HG03442 (cell line): ENCODE data around the gene AGTR2.
"Not testable (repeated sequence)": the region's sequence is repeated elsewhere in the genome, so short reads cannot be mapped to it uniquely, and the experiment has no call there.

Experiments
- ATAC-seq: cut with Tn5 transposase; IDR thresholded peaks from one replicate; pipeline ENCODE4 v1.9.1; 2021; ENCODE audit warnings: mild to moderate bottlenecking, moderate library complexity; ENCODE audit not compliant: unreplicated experiment

Gene AGTR2, protein sequence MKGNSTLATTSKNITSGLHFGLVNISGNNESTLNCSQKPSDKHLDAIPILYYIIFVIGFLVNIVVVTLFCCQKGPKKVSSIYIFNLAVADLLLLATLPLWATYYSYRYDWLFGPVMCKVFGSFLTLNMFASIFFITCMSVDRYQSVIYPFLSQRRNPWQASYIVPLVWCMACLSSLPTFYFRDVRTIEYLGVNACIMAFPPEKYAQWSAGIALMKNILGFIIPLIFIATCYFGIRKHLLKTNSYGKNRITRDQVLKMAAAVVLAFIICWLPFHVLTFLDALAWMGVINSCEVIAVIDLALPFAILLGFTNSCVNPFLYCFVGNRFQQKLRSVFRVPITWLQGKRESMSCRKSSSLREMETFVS

DNA sequence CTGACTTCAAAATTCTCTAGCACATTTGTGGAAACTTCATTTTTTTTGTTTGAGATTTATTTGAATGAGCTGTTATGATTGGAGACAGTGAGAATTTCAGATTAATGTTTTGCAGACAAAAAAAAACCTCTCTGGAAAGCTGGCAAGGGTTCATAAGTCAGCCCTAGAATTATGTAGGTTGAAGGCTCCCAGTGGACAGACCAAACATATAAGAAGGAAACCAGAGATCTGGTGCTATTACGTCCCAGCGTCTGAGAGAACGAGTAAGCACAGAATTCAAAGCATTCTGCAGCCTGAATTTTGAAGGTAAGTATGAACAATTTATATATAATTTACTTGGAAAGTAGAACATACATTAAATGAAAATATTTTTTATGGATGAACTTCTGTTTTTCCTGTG, at the start of gene AGTR2:
TSS of gene AGTR2 (plus strand) at position 234 of the 400 bp plus-strand sequence. CDS start 1,537 bp downstream, outside the sequence.
- ATAC-seq: no peak

DNA sequence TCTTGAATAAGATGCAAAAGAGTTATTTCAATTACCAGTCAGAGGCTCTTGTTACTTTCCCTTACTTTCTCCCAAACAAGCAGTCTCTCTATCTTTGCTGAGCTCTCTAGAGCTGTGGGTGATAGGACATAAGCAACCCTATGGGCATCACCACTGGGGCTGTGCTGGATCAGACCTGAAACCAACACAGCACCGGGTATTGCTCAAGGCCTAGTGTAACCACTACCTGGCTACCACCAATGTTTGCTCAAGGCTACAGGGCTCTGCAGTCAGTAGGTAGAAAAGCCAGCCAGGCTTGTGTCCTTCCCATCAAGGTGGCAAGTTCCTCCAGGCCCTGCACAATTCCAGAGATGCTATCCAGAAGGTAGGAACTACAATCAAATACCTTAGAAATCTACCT, 35.3 kb upstream of the AGTR2 start:
- ATAC-seq: no peak

DNA sequence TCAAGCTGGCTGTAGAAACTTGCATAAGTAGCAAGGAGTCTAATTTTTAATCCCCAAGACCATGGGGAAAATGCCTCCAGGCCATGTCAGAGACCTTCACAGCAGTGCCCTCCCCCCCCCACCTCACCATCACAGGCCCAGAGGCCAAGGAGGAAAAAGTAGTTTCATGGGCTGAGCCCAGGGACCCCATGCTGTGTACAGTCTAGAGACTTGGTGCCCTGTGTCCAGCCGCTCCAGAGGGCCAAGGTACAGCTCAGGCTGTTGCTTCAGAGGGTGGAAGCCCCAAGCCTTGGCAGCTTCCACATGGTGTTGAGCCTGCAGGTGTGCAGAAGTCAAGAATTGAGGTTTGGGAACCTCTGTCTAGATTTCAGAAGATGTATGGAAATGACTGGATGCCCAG, 29.3 kb upstream of the AGTR2 start:
- ATAC-seq: not testable (repeated sequence)

- ATAC-seq: no peak
Observed at GRCh38 chrX:116142976-116143375, 27.6 kb upstream of the AGTR2 start.

GRCh38 chrX:116172976-116173375, 2.4 kb downstream of the AGTR2 start:
- no peak for ATAC-seq

GRCh38 chrX:116181300-116181699, 10.8 kb downstream of the AGTR2 start:
- ATAC-seq: no peak

- ATAC-seq: no peak
Observed at GRCh38 chrX:116185163-116185562, 14.6 kb downstream of the AGTR2 start.

DNA sequence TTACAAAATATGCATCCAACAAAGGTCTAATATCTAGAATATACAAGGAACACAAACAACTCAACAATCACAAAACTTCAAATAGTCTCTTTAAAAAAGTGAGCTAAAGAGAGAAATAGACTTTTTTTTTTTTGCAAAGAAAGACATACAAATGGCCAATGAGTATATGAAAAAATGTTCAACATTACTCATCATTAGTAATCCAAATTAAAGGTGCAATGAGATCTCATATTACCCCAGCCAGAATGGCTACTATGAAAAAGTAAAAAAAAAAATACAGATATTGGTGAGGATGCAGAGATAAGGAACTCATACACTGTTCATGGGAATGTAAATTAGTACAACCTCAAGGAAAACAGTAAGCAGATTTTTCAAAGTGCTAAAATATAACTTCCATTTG, 24.1 kb downstream of the AGTR2 start:
- no peak for ATAC-seq

DNA sequence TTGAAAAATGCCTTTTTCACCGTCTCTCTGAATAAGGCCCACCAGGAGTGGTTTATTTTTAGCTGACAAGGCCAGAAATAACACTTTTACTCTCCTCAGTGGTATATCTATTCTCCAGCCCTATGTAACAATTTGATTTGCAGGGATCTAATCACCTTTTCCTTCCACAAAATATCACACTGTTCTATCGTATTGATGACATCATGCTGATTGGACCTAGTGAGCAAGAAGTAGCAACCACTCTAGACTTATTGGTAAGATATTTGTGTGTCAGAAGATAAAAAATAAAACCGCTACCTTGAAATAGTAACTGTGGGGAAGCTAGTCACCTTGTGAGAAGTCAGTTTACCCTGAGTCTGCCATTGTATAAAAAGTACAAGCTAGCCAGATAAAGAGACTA, 27.7 kb downstream of the AGTR2 start:
- ATAC-seq: no peak

GRCh38 chrX:116198810-116199209, 28.3 kb downstream of the AGTR2 start:
- ATAC-seq: no peak

- no peak for ATAC-seq
Observed at GRCh38 chrX:116204932-116205331, 34.4 kb downstream of the AGTR2 start.

GRCh38 chrX:116213262-116213661, 42.7 kb downstream of the AGTR2 start:
- no peak for ATAC-seq

DNA sequence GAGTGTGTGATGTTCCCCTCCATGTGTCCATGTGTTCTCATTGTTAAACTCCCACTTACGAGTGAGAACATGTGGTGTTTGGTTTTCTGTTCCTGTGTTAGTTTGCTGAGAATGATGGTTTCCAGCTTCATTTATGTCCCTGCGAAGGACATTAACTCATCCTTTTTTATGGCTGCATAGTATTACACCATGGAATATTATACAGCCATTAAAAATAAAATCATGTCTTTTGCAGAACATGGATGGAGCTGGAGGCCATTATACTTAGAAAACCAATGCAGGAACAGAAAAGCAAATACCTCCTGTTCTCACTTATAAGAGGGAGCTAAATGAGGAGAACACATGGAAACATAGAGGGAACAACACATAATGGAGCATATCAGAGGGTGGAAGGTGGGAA, 46.5 kb downstream of the AGTR2 start:
- ATAC-seq: not testable (repeated sequence)
